Peyer's patch (tissue), 4 donors: ENCODE measurements around the gene ZNF521.

Experiments used
- POLR2A ChIP-seq, 2 donors: fragments of 450-650 bp; IDR thresholded peaks; one replicate each; pipeline ENCODE4 v1.5.1; 2017; ENCODE audit warnings: antibody characterized with exemption in 2 of 2, mild to moderate bottlenecking in 2 of 2, moderate library complexity in 2 of 2
- TF ChIP-seq, protein P1 (sequence below), 6 experiments: fragments of 450-650 bp in 4 of 6; fragments of 200-600 bp in 2 of 6; sonication (generic) in 1 of 6; IDR thresholded peaks; one replicate each; pipeline ENCODE4 v1.5.1; 2017 to 2019; ENCODE audit warnings: antibody characterized with exemption in 6 of 6, mild to moderate bottlenecking in 3 of 6, moderate library complexity in 1 of 6

DNA sequence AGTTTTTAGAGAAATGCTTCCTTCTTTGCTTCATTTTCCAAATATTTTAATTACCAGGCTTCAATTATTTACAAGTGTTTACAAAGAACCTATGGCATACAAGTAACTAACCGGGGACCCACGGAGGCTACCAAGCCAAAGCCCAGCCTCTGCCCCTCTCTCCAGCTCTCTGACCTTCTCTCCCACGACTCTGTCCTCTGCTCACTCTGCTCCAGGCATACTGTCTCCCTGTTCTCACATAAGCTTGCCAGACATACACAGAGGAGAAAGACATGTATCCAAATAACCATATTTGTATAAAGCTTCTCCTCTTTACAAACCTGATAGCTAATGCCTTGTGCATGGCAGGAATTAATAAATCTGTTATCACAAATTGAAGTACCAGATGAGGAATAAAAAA is 141.3 kb downstream of the ZNF521 start:
- TF ChIP-seq, protein P1, sequence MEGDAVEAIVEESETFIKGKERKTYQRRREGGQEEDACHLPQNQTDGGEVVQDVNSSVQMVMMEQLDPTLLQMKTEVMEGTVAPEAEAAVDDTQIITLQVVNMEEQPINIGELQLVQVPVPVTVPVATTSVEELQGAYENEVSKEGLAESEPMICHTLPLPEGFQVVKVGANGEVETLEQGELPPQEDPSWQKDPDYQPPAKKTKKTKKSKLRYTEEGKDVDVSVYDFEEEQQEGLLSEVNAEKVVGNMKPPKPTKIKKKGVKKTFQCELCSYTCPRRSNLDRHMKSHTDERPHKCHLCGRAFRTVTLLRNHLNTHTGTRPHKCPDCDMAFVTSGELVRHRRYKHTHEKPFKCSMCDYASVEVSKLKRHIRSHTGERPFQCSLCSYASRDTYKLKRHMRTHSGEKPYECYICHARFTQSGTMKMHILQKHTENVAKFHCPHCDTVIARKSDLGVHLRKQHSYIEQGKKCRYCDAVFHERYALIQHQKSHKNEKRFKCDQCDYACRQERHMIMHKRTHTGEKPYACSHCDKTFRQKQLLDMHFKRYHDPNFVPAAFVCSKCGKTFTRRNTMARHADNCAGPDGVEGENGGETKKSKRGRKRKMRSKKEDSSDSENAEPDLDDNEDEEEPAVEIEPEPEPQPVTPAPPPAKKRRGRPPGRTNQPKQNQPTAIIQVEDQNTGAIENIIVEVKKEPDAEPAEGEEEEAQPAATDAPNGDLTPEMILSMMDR (IDR thresholded peaks at IDR 0.05), result no peak
- no peak for TF ChIP-seq POLR2A (IDR thresholded peaks at IDR 0.05)
